H4 (cell line): ENCODE measurements around the gene TMEM52B. TPM values are rescaled to one million over a fixed set of nuclear protein-coding genes. Genes with fewer than 3 reads are reported as not detected.
A peak's percentile ranks its signal among the peaks of the same experiment; 100 is the strongest.
"Not testable (repeated sequence)": the region's sequence is repeated elsewhere in the genome, so short reads cannot be mapped to it uniquely, and the experiment has no call there.

Experiments used
- DNase-seq: peaks from one replicate; pipeline ENCODE4 v3.0.0-alpha.2; 2015; ENCODE audit warnings: low spot score
- total RNA-seq: library from RNA; depleted of rRNA; stranded (reverse); fragments of >200 nt; shearing (Covaris generic); gene quantifications from 2 replicates; pipeline ENCODE4 v1.2.3, GENCODE V29; 2014

TMEM52B gene
- total RNA-seq, 1 experiment from 2014 or later: 1.5 TPM

- no peak for DNase-seq
Measured at GRCh38 chr12:10171973-10172728, 6.7 kb upstream of the TMEM52B start, which contains the start of gene OLR1. OLR1 (minus strand) TSS chr12:10172132; CDS start chr12:10172077, 55 bp downstream.

- no peak for DNase-seq
Measured at GRCh38 chr12:10174986-10175614, 3.7 kb upstream of the TMEM52B start.

GRCh38 chr12:10175846-10176636 is 2.8 kb upstream of the TMEM52B start:
- DNase-seq: no peak

- DNase-seq: no peak
Measured at GRCh38 chr12:10179776-10180181, 947 bp downstream of the TMEM52B start.

- DNase-seq: no peak
Measured at GRCh38 chr12:10182354-10183049, 3.7 kb downstream of the TMEM52B start.

- peak; percentile 21 for DNase-seq
Measured at GRCh38 chr12:10184261-10184843, 5.5 kb downstream of the TMEM52B start.

GRCh38 chr12:10186299-10186698 is 7.5 kb downstream of the TMEM52B start:
- no peak for DNase-seq

GRCh38 chr12:10186958-10187357 is 8.1 kb downstream of the TMEM52B start:
- DNase-seq: not testable (repeated sequence)

- DNase-seq: no peak
Measured at GRCh38 chr12:10189653-10190052, 10.8 kb downstream of the TMEM52B start.

- peak; percentile 79 for DNase-seq
Measured at GRCh38 chr12:10190558-10191388, 11.9 kb downstream of the TMEM52B start.

- DNase-seq: no peak
Measured at GRCh38 chr12:10191865-10192264, 13.0 kb downstream of the TMEM52B start.

- no peak for DNase-seq
Measured at GRCh38 chr12:10194160-10194670, 15.4 kb downstream of the TMEM52B start.

GRCh38 chr12:10196210-10196609 is 17.4 kb downstream of the TMEM52B start:
- no peak for DNase-seq

- DNase-seq: no peak
Measured at GRCh38 chr12:10197879-10198278, 19.0 kb downstream of the TMEM52B start.

- DNase-seq: not testable (repeated sequence)
Measured at GRCh38 chr12:10204495-10204894, 25.7 kb downstream of the TMEM52B start.

- DNase-seq: peak; percentile 18
Measured at GRCh38 chr12:10205220-10205807, 26.5 kb downstream of the TMEM52B start.

GRCh38 chr12:10207136-10207535 is 28.3 kb downstream of the TMEM52B start:
- no peak for DNase-seq

- no peak for DNase-seq
Measured at GRCh38 chr12:10210225-10210624, 31.4 kb downstream of the TMEM52B start.

GRCh38 chr12:10211101-10211939 is 32.5 kb downstream of the TMEM52B start:
- DNase-seq: peak; percentile 21
